GM18867 (cell line): ENCODE data around the gene TRIP11.
"Not testable (repeated sequence)": the region's sequence is repeated elsewhere in the genome, so short reads cannot be mapped to it uniquely, and the experiment has no call there.

ENCODE experiments used
- ATAC-seq: cut with Tn5 transposase; IDR thresholded peaks from one replicate; pipeline ENCODE4 v1.9.1; 2021; ENCODE audit warnings: mild to moderate bottlenecking, moderate library complexity; ENCODE audit not compliant: unreplicated experiment

TRIP11 gene

DNA sequence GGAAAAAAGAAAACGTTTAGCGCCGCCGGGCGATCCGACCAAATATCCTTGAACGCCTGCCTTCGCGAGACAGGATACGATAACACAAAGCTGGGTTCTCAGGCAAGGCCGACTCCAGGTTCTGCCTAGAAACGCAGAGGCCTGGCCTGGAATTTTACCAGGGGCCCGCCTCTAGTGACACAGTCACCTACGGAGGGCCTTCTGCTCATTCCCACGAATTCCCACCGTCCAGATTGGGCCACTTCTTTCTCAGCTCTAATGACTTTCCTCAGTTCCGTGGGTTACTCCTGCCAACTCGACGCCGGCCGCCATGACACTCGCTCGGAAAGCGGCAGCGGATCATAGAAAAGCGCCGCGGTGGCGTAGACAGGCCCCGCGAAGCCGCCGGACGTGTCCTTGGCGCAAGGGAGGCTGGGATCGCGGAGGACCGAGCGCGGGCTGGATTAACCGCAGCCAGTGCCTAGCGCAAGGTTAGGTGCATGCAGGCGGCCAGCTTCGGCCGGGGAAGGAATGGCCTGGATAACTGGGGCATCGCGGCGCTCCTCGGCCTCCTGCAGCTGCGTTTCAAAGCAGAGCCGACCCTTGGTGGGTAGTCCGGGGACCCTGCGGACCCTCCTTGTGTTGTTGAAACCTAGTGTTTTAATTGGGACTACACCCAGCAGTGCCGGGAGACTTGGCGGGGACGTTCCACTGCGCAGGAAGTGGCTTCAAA lies at the start of gene TRIP11:
Gene TRIP11, minus strand, starts transcription at position 341 of the 712 bp plus-strand sequence. CDS start 374 bp downstream, outside the sequence.
- peak; percentile 94 for ATAC-seq

- ATAC-seq, result no peak
Observed at GRCh38 chr14:92088494-92088893, 48.6 kb upstream of the TRIP11 start.

- no peak for ATAC-seq
Observed at GRCh38 chr14:92074555-92074954, 34.7 kb upstream of the TRIP11 start.

- no peak for ATAC-seq
Observed at GRCh38 chr14:92058006-92058917, 18.4 kb upstream of the TRIP11 start.

DNA sequence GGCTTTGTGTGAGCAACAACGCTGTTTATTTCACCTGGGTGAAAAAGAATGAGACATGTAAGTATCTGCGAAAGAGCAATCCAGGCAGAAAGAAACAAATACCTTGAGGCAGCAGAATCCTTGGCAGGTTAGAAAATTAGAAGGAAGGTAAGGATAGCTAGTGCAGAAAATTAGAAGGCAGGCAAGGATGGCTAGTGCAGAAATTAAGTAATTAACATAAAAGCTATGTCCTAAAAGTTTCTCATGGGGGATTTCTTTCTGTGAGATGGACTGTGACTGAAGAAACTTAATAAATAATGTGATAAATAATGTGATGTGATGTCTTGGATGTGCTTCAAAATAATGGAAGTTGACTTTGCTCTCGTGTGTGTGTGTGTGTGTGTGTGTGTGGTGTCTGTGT lies 9.9 kb upstream of the TRIP11 start:
- no peak for ATAC-seq

DNA sequence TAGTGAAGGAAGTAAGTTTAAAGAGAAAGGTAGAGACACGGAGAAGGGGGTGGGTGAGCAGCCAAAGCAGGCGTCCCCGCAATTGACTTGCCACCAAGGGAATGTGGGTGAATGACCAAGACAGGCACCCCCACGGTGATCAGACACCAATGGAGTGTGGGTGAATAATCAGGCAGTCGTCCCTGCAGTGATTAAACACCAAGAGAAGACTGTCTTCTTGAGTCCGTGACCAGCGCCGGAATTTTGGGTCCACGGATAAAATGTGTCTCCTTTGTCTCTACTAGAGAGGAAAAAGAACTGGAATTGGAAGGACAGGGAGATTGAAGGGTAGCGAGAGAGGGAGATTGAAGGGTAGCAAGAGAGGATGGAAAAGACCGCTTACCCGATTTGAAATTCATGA lies 9.4 kb upstream of the TRIP11 start:
- not testable (repeated sequence) for ATAC-seq

DNA sequence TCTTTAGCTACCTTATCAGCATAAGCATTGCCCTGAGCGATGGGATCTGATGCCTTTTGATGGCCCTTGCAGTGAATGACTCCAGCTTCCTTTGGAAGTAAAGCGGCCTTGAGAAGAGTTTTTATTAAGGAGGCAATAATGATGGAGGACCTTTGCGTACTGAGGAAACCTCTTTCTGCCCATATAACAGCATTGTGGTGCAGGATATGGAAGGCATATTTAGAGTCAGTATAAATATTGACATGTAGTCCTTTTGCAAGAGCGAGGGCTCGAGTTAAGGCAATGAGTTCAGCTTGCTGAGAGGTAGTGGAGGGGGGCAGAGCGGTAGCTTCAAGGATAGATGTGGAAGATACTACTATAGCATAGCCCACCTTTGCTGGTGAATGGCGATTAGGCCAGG lies 6.0 kb upstream of the TRIP11 start:
- not testable (repeated sequence) for ATAC-seq

- ATAC-seq, result not testable (repeated sequence)
Observed at GRCh38 chr14:92041766-92042165, 1.9 kb upstream of the TRIP11 start.

DNA sequence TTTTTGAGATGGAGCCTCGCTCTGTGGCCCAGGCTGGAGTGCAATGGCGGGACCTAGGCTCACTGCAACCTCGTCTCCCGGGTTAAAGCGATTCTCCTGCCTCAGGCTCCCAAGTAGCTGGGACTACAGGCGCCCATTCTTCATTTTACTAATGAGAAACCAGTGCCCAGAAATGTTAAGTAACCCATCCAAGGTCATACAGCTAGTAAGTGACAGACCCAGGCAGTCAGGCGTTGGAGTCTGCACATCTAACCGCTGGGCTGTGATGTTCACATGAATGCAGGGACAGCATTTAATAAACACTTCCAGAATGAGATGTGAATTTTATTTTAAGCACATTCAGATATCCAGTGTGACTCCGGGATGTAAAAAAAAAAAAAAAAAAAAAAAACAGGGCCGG lies 1.3 kb upstream of the TRIP11 start:
- ATAC-seq, result no peak

DNA sequence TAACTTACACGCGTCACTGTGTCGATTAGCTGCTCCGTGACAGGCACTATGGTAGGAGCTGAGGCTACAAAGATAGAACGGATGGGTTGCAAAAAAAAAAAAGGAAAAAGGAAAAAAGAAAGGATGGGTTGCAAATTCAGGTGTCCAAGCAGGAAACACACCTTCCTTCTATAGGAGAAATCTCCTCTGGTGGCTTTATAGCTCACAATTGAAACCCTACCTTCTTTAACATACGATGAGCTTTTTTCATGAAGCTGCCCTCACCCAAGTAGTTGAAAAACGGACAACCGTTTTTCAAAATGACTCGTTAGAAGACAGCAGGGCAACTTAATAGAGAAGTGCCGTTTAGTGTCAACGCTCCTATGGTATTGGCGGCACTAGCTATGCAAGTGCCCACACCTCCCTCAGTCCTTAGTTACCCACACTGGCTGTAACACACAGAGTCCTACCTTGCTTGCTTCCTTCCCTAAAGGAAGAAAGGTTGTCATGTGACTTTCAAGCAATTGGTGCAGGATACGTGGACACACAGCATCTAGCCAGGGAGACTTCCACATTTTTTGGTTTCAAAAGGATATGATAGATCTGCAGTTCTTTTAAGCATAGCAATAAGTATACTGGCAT lies 682 bp upstream of the TRIP11 start:
- ATAC-seq, result peak; percentile 17

DNA sequence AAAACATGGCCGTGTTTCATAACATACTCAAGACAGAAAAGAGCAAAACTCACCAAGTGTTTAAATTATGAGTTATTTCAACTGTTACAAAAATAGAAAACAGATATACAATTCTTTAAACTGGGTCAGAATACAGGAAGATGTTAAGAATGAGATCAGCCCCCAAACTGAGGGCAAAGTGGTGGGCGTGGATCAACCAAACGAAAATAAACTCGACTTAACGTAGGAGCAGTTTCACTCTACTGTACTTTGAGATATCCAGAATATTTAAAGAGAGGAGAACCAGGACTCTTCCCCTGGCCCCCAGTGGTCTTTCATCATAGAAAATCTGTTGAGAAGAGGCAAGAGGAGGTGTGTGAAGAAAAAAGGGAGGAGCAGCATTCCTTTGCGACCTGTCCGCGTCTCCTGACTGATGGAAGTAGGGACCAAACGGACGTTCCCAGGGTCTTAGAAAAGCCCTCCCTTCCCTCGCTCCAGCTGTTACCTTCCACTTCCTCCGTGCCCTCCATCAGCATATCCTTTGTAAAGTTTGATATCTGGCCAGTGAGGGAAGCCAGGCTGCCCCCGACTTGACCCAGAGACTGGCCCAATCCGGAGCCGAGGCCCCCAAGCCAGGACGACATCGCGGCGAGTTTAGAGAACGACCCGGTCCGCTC lies 668 bp downstream of the TRIP11 start:
- peak; percentile 23 for ATAC-seq

DNA sequence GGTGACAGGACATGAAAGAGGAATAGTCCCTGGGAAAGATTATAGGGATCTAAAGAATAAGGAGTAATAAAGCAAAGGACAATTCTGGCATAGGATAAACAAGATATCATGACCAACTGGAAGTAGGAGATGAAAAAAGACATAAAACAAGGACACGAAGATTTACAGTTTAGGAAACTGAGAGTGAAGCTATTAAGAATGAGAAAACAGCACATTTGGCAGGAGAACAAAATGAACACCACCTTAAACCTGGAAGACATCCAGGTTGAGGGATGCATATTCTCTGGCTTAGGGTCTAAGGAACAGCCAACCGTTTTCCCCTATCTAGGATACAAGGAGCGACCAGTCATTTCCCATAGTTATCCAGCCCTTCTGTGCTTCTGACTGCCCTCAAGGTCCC lies 1.9 kb downstream of the TRIP11 start:
- ATAC-seq, result no peak

DNA sequence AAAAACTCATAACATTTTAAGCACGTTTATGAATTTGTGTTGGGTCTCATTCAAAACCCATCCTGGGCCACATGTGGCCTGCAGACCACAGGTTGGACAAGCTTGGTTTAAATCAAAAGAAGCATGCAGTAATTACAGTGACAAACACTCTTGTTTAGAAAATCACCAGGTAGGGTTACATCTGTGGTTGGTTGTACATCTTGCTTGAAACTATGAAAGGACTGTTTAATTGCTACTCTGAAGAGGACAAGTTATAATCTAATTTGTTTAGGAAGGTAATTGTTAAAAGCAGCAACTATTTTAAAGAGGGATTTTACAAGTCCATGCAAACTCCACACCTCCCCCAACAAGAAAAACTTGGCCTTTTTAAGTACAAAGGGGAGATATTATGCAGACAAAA lies 4.0 kb downstream of the TRIP11 start:
- no peak for ATAC-seq

DNA sequence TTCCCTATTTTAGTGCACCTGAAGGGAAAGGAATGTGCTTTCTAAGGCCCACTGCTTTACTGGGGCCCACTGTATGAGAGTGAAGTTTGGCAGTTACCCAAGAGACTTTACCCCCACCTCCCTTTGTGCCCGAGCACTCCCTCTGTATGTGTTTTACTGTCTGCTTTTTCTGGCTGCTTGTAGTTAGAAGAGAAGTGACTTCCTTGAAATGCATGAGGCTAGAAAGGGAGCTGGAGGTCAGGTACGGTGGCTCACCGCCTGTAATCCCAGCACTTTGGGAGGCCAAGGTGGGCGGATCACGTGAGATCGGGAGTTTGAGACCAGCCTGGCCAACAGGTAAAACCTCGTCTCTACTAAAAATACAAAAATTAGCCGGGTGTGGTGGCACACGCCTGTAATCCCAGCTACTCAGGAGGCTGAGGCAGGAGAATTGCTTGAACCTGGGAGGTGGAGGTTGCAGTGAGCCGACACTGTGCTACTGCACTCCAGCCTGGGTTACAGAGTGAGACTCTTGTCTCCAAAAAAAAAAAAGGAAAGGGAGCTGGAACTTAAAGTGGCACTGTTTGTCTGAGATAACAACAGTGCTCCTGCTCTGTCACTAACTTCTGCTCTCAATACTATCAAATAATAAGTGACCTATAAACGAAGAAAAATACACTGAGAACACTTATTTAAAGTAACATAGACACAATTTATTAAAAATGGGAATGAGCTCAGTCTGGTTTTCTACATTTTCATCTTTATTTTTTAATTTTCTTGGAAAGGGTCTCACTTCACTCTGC lies 5.8 kb downstream of the TRIP11 start:
- ATAC-seq, result no peak

GRCh38 chr14:92033433-92033832 lies 6.4 kb downstream of the TRIP11 start:
- ATAC-seq, result no peak

- no peak for ATAC-seq
Observed at GRCh38 chr14:92026548-92027190, 13.2 kb downstream of the TRIP11 start.

GRCh38 chr14:92022036-92022435 lies 17.8 kb downstream of the TRIP11 start:
- no peak for ATAC-seq

- ATAC-seq, result no peak
Observed at GRCh38 chr14:92021523-92021922, 18.3 kb downstream of the TRIP11 start.

GRCh38 chr14:92014040-92014439 lies 25.8 kb downstream of the TRIP11 start:
- no peak for ATAC-seq
